Panc1 (cell line): ENCODE measurements around the gene RBBP8.

Experiments
- POLR2AphosphoS5 ChIP-seq: IDR thresholded peaks from 2 replicates; pipeline ENCODE4 v1.6.1; 2012; ENCODE audit warnings: mild to moderate bottlenecking, low read depth, low read length, moderate library complexity
- TCF7L2 ChIP-seq: IDR thresholded peaks from 2 replicates; pipeline ENCODE4 v1.6.1; 2011; ENCODE audit warnings: mild to moderate bottlenecking, low read depth, low read length, inconsistent platforms
- TF ChIP-seq, protein P1 (sequence below): fragments of 450-650 bp; IDR thresholded peaks from 2 replicates; pipeline ENCODE4 v1.5.1; 2017; ENCODE audit warnings: mild to moderate bottlenecking
- TF ChIP-seq, protein P2 (sequence below), 2 experiments: IDR thresholded peaks; 2 replicates each; pipeline ENCODE4 v1.6.1; 2011 to 2012; ENCODE audit warnings: low read depth in 2 of 2, control low read depth in 1 of 2, low read length in 1 of 2, mild to moderate bottlenecking in 1 of 2, moderate library complexity in 1 of 2; ENCODE audit not compliant: insufficient read depth in 1 of 2

DNA sequence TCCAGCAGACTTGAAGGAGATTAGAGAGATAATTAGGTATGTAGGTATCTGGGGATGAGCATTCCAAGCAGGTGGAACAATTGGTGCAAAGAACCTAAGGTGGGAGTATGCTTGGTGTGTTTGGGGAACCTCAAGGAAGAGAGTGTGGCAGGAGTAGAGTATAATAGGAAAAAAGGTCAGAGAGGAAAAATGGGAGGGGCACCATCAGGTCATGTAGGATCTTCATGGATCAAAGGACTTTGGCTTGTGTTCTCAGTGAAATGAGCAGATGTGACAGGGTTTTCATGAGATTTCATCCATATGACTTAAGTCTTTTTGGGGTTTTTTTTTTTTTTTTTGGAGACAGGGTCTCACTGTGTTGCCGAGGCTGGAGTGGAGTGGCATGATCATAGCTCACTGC lies 47.3 kb downstream of the RBBP8 start:
- TF ChIP-seq, protein P1, sequence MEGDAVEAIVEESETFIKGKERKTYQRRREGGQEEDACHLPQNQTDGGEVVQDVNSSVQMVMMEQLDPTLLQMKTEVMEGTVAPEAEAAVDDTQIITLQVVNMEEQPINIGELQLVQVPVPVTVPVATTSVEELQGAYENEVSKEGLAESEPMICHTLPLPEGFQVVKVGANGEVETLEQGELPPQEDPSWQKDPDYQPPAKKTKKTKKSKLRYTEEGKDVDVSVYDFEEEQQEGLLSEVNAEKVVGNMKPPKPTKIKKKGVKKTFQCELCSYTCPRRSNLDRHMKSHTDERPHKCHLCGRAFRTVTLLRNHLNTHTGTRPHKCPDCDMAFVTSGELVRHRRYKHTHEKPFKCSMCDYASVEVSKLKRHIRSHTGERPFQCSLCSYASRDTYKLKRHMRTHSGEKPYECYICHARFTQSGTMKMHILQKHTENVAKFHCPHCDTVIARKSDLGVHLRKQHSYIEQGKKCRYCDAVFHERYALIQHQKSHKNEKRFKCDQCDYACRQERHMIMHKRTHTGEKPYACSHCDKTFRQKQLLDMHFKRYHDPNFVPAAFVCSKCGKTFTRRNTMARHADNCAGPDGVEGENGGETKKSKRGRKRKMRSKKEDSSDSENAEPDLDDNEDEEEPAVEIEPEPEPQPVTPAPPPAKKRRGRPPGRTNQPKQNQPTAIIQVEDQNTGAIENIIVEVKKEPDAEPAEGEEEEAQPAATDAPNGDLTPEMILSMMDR, result no peak
- TF ChIP-seq, protein P2, sequence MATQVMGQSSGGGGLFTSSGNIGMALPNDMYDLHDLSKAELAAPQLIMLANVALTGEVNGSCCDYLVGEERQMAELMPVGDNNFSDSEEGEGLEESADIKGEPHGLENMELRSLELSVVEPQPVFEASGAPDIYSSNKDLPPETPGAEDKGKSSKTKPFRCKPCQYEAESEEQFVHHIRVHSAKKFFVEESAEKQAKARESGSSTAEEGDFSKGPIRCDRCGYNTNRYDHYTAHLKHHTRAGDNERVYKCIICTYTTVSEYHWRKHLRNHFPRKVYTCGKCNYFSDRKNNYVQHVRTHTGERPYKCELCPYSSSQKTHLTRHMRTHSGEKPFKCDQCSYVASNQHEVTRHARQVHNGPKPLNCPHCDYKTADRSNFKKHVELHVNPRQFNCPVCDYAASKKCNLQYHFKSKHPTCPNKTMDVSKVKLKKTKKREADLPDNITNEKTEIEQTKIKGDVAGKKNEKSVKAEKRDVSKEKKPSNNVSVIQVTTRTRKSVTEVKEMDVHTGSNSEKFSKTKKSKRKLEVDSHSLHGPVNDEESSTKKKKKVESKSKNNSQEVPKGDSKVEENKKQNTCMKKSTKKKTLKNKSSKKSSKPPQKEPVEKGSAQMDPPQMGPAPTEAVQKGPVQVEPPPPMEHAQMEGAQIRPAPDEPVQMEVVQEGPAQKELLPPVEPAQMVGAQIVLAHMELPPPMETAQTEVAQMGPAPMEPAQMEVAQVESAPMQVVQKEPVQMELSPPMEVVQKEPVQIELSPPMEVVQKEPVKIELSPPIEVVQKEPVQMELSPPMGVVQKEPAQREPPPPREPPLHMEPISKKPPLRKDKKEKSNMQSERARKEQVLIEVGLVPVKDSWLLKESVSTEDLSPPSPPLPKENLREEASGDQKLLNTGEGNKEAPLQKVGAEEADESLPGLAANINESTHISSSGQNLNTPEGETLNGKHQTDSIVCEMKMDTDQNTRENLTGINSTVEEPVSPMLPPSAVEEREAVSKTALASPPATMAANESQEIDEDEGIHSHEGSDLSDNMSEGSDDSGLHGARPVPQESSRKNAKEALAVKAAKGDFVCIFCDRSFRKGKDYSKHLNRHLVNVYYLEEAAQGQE (IDR thresholded peaks at IDR 0.05; ENCODE audit: insufficient read depth in 1 of 2, low read depth in 2 of 2, low read length in 1 of 2), result no peak
- TF ChIP-seq POLR2AphosphoS5, result no peak
- TF ChIP-seq TCF7L2, result no peak
